SW 1271 (cell line): ENCODE data around the gene KHDC3L.
"Not testable (repeated sequence)": the region's sequence is repeated elsewhere in the genome, so short reads cannot be mapped to it uniquely, and the experiment has no call there.

Experiments
- DNase-seq, 2 experiments: peaks; one replicate each; lab custom pipeline; 2025; lab: John Stamatoyannopoulos, UW

The KHDC3L gene

DNA sequence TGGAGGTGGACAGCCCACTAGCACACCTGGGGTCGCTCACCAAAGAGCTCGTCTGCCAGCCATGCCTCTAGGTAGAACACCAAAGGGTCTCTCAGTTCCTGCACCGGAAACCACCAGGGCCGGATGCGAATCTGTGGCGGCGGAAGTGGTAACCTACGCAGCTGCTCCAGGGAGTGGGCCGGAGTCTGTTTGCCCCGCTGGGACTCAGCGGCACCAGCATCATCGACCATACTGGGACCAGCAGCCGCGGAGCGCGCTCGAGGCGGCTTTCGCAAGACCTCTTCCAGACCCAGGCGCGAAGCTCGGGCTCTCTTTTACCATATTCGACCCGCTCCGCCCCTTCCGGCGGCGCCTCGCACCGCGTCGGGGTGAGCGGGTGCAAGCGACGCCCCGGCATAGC is 7.1 kb downstream of the KHDC3L start, which contains the start of gene OOEP:
Gene OOEP (minus strand): TSS at position 335 of the 400 bp plus-strand sequence. CDS start 105 bp downstream, at position 230.
- DNase-seq: no peak

DNA sequence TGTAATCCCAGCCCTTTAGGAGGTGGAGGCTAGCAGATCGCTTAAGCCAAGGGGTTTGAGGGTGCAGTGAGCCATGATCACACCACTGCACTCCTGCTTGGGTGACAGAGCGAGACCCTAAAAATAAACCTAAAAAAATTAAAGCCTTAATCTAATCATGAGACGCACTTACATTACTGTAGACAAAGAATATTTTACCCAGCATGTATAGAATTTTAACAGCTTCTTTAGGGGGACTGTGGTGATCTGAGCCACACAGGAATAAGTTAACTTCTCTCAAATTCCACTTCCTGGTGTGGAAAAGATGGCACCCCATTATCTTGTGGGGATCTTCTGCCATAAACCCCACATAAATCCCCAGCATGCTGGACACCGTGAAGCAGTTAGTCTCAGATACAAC is 9.5 kb downstream of the KHDC3L start:
- DNase-seq: no peak

DNA sequence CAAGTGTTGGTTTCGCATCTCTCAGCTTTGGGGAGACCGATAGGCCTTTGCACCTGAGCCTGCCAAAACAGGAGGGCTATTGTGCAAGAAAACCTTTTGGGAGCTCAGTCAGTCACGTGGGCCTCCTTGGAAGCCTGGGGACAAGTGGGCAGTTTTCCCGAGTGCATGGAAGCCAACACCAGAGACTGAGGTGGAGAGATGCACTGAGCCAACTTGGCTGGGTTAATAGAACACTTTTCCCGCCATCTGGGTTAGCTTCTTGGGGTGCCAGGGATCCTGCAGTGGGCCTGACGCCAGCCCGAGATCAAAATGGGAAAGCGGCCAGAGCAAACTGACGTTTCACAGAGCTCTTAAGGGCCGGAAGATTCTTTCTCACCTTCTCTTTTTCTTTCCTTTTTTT is 10.1 kb downstream of the KHDC3L start:
- no peak for DNase-seq

DNA sequence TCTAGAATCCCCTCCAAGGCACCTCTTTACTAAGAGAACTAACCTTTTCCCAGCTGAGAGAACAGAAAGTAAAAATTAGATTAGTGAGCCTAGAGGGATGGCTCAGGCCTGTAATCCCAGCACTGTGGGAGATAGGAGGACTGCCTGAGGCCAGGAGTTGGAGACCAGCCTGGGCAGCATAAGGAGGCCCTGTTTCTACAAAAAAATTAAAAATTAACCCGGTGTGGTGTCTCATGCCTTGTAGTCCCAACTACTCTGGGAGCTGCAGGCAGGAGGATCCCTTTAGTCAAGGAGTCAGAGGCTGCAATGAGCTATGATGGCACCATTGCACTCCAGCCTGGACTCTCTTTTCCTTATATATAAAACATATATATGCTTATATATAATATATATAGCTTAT is 12.8 kb downstream of the KHDC3L start:
- no peak for DNase-seq

DNA sequence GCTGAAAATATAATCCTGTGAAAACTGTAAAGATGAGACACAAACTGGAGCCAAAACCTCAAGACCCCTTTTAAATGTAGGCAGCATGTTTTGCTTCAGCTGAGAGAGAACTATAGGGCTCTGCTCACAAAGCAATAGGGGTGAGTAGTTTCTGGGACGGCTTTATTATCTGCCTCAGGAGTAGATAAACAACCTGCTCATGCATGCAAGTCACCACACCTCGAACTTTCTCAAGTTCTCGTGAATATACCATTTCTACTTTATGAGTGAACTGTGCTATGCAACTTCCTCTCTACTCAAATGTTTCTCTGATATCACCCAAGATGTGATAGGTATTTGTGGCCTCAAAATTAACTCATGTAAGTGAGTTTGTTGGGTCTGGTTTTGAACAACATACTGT is 14.8 kb downstream of the KHDC3L start:
- no peak for DNase-seq

DNA sequence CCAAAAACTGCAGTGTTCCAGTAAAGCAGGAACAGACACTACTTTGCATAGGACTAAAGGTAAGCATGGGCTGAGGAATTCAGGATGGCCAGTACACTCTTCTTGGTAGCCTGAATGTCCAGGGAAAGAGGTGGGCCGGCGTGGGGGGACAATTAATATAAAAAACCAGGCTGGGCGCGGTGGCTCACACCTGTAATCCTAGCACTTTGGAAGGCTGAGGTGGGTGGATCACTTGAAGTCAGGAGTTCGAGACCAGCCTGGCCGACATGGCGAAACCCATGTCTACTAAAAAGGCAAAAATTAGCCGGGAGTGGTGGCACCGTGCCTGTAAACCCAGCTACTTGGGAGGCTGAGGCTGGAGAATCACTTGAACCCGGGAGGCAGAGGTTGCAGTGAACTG is 19.1 kb downstream of the KHDC3L start:
- not testable (repeated sequence) for DNase-seq

DNA sequence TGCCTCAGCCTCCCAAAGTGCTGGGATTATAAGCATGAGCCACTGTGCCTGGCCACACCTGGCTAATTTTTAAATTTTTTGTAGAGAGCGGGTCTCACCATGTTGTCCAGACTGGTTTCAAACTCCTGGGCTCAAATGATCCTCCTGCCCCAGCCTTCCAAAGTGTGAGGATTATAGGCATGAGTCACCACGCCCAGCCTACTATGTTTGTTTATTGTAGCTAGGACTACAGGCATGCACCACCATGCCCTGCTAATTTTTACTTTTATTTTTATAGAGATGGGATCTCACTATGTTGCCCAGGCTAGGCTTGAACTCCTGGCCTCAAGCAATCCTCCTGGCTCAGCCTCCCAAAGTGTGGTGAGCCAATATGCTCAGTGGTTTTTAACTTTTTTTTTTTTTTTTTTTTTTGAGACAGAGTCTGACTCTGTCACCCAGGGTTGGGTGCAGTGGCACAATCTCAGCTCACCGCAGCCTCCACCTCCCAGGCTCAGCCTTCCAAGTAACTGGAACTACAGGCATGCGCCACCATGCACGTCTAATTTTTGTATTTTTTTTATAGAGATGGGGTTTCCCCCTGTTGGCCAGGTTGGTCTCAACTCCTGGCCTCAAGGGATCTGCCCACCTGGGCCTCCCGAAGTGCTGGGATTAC is 20.1 kb downstream of the KHDC3L start:
- DNase-seq: no peak

DNA sequence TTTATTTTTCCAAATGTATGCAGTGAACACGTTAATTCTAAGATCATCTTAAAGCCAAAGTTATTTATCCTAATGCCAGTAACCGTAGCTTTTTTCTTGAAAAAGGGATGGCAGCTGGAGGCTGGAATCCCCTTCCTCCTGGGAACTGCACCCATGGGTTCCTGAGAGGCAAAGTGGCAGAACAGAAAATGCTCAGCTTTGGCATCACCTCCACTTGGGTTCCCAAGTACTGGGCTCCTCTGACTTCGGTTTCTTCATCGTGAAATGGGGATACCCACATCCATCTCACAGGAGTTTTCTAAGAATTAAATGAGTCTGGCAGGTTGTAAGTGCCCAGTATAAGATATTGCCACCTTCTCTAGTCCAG is 26.0 kb downstream of the KHDC3L start:
- DNase-seq: no peak

DNA sequence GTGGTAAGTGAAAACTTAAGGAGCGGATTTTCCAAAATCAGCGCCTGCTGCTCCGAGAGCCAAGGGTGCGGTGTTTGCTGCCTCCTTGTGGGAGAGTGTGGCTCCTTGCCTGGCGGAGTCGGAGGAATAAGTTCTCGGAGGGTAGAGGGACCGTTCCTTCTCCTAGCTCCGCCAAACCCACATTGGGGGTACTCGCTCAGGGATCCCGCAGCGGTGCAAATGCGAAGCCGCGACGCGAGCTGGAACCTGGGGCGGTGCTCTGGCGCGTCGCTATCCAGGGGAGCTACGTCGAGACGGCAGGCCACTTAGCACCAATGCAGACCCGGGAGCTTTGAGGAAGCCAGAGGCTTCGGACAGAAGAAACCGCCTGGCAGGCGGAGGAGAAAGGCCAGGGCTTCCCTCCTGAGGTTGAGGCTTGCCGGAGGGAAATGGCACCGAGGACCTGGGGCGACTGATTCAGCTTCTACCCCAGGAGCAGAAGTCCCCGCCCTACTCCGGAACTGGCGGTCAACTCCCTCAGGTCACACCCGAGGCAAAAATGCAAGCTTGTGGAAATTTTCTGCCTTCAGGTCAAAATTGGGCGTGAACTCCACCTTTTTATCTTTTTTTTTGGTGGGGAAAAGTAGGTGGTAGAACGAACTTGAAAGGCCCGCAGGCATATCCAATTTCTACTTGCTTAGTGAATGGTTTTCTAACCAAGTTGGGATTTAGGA is 26.5 kb downstream of the KHDC3L start:
- DNase-seq: peak; percentile 63 to 77

DNA sequence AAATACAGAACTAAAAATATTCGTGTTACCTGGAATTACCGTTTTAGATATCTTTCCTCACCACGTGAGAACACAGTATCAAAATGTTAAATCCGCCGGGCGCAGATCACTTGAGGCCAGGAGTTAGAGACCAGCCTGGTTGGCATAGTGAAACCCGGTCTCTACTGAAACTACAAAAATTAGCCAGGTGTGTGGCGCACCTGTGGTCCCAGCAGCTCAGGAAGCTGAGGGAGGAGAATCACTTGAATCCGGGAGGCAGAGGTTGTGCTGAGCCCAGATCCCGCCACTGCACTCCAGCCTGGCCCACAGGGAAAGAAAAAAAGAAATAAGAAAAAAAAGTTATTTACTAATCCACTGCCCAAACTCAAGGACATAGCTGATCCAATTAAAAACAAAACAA is 27.4 kb downstream of the KHDC3L start:
- DNase-seq: no peak

DNA sequence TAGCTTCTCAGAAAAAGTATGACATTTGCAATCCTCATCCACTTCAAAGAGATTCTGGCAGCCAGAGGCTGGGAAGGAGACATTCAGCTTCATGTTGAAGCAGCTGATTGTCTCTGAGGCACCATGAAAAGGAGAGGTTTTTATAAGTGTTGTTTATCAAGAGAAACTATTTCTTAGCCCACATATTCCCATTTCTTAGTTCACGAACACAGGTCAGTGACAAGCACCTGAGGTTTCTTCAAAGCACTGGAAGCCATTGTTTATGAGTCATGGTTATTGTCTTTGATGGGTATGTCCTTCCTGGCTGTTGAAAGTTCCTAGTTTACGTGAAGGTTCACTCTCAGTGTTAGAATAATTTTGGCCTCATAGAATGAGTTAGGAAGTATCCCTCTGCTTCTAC is 29.2 kb downstream of the KHDC3L start:
- DNase-seq: no peak

DNA sequence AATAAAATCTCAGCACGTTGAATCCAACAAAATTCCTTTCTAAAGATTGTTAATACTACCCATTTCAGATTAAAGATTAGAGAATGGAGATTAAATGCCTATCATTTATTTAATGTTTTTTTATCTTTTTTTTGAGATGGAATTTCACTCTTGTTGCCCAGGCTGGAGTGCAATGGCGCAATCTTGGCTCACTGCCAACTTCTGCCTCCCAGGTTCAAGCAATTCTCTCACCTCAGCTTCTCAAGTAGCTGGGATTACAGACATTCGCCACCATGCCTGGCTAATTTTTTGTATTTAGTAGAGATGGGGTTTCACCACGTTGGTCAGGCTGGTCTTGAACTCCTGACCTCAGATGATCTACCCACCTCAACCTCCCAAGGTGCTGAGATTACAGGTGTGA is 29.7 kb downstream of the KHDC3L start:
- DNase-seq: not testable (repeated sequence)

DNA sequence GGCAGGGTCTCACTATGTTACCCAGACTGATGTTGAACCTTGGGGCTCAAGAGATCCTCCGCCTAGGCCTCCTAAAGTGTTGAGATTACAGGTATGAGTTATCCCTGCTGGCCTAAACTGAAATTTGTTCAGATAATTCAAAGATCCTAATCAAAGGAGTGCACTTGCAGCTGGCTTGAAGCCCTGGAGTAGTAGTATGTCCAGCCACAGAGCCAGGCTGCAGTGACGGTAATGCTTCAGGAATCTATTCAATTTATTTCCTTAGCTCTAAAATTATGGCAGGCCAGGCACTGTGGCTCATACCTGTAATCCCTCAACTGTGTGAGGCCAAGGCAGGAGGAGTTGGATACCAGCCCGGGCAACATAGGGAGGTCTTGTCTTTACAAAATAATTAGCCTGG is 30.8 kb downstream of the KHDC3L start:
- DNase-seq: no peak

DNA sequence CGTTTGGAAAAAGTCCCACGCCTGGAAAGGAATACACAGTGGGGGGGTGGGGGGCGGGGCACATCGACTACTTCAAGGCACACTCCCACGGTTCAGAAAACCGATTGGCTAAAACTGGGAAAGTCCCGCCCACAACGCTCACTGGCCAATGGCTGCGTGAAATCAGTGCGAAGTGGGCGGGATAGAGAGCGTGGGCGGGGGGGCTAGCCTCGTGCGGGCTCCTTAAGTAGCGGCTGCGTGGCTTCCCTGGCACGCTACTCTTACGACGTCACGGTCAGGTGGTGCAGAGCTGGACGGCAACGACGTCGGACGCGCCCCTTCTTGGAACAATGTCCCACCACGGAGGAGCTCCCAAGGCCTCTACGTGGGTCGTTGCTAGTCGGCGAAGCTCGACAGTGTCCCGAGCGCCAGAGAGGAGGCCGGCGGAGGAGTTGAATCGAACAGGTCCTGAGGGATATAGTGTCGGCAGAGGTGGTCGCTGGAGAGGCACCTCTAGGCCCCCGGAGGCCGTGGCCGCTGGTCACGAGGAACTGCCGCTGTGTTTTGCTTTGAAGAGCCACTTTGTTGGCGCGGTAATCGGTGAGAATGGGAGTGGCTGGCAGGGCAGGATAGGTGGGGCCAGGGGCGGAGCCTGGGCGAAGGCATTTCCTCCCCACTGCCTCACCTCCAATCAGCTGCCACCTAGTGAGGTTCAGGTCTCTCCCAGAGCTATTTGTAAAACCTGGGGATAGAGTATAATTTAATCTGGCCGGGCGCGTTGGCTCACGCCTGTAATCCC is 32.3 kb downstream of the KHDC3L start, which contains the start of gene DDX43:
Gene DDX43 (plus strand): TSS at position 252 of the 778 bp plus-strand sequence. CDS start 78 bp downstream, at position 330.
- no peak for DNase-seq

DNA sequence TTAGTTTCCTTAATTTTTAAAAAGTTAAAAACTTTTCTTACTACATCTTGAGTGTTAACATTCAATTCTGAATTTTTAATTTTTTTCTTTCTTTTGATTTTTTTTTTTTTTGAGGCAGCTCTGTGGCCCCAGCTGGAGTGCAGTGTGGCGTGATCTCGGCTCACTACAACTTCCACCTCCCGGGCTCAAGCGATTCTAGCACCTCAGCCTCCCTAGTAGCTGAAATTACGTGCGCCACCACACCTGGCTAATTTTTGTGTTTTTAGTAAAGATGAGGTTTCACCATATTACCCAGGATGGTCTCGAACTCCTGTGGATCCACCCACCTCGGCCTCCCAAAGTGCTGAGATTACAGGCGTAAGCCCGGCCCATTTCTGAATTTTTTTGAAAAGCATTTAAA is 33.4 kb downstream of the KHDC3L start:
- no peak for DNase-seq

DNA sequence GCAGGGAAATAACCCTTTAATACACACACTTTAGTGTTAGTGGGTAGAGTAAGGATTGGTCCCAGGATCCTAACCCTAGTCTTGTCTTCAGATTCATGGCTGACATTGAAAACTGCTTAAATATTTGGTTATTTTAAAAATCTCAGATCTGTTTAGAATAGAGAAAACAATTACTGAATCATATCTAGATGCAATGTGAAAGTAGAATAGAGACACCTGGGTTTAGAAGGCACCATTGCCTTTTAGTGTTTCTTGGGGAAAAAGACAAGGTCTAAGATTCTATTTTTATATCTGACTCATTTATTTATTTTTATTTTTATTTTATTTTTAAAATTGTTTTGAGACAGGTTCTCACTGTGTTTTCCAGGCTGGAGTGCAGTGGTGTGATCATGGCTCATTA is 38.2 kb downstream of the KHDC3L start:
- no peak for DNase-seq

DNA sequence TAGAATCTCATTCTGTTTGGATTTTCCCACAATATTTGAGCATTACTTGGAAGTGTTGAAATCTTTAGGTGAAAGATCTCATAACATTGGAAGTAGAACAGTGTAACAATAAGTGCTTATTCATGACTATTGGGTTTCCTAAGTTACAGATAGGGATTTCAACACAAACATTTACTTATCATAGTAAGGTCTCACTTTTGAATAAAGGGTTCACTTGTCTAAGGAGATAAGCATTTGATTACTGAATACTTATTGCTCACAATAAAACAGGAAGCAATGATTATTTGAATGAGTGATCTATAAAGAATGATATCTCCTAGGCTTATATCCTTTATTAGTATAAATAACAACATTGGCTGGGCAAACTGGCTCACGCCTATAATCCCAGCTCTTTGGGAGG is 46.9 kb downstream of the KHDC3L start:
- DNase-seq: no peak

DNA sequence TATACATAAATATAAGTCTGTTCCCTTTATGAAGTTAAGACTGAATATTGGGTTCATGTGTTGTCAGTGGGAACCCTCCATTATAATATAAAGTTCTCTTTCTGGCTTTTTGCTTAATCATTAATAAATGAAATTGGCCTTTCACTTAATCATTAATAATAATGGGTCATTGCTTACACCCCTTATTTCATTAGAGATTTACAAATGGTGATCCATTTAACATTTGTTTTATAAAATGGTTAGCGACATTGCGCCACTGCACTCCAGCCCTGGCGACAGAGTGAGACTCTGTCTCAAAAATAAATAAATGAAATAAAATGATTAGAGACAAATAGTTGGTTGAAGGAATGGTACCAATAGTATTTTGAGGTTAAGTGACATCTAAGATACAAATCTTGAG is 50.6 kb downstream of the KHDC3L start:
- DNase-seq: no peak
